KBM-7 (cell line): ENCODE results near the gene SBSN.
A peak's percentile ranks its signal among the peaks of the same experiment; 100 is the strongest.

Source experiments
- DNase-seq: peaks from one replicate; pipeline ENCODE4 v3.0.0-alpha.2; 2015
- in situ Hi-C: fragments of 300-500 bp; cut with MboI; formaldehyde crosslinking; loops from 2 replicates; pipeline ENCODE4 v1.14.3; 2020; ENCODE audit warnings: low sequenced_read_pairs, low pct_unique_long_range_greater_than_20kb, mixed read lengths

SBSN gene

DNA sequence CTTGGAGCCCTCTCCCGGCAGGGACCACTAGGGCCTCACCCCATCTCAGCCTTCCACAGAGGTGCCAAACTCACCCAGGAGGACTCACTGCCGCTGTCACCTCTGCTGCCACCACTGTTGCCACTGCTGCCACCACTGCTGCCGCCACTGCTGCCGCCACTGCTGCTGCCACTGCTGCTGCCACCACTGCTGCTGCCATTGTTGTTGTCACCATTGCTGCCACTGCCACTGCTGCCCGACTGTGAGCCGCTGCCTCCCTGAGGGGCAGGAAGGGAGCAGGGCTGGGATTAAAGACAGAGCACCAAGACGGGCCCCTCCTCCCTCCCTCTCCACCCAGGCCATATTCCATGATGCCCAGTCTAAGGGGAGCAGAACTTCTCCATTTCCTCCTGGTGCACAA lies 16.8 kb downstream of the SBSN start:
- no peak for DNase-seq
- in situ Hi-C loops = no loop called here

DNA sequence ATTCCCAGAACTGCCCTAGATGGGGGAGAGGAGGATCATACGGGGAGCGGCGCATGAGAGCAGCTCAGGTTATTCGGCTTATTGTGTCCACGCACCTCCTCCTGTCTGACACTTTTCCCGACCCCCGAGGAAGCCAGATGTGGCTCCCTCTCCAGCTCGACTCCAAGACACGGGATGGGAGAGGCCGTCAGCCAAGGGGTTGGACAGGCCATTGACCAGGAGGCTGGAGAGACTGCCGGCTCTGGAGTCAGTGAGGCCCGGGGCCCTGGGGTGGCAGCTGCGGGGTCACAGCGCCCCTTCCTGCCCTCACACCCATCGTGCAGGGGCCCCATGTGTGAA lies 17.5 kb downstream of the SBSN start:
- DNase-seq = no peak
- in situ Hi-C loops = no loop called here

DNA sequence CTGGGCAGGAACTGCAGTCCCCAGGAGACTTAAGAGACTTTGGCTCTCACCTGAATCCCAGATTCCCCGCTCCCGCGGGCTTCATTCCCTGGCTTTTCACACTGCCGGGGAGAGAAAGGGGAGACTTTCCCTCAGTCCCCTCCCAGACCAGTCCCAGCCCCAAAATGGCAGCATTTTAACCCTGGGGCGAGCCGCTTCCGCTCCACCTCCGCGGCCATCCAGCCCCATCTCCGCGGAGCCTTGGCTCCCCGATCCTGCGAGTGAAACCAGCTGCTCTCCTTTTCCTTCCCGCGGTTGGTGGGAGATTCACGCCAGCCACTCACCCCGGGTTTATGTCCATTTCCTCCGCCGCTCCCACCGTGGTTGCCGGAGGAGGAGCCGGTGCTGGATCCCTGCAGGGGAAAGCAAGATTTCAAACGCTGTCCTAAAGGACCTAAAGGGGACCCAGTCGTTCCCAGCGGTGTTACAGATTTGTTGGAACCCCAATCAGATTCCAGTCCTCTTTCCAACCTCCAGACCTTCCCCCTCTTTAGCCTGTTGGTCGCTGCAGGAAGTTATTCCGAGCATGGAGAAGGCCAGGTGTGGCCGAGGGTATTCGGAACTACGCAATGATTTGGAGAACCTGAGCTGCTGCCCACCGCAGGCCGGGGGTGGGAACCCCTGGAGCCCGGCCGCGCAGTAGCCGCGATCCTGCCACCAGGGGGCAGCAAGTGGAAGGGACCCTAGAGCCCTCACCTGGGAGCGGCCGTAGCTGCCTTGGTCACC lies 18.1 kb downstream of the SBSN start:
- DNase-seq = peak; percentile 51
- in situ Hi-C loops = no loop called here

DNA sequence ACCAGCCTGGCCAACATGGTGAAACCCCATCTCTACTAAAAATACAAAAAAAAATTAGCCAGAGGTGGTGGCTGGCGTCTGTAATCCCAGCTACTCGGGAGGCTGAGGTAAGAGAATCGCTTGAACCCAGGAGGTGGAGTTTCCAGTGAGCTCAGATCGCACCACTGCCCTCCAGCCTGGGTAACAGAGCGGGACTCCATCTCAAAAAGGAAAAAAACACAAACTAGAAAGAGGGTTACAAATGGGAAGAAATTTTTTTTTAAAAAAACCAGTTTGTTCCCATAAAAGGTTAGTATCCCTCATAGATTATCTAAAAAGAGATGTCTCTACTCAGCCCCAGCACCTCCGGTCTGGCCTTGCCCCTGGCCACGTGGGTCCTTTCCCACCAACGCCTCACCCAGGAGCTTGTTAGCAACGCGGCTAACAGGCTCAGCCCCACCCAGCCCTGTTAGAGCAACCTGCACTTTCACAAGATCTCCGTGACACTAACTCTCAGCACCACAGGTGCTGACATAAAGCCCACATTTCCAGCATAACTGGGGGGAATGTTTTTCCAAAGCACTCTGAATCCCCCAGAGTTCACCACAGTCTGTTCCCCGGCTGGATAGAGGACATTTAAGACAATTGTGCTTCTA lies 19.0 kb downstream of the SBSN start:
- no peak for DNase-seq
- in situ Hi-C loops = no loop called here

DNA sequence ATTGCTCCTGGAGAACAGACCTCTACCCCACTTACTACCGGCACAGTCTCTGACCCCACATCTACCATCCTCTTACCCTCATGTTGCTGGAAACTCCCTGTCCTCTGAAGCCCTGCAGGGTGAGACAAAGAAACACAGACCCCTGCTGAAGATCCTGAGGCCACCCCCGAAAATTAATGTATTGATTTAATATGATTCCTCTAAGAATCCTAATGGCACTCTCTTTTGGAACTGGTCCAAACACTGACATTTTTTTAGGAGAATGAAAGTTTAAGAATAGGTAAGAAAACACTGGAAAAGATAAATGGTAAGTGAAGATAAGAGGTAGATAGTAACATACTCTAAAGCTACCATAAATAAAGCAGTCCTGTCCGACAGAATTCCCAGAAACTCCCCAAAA lies 20.0 kb downstream of the SBSN start:
- in situ Hi-C loops = no loop called here
- no peak for DNase-seq

DNA sequence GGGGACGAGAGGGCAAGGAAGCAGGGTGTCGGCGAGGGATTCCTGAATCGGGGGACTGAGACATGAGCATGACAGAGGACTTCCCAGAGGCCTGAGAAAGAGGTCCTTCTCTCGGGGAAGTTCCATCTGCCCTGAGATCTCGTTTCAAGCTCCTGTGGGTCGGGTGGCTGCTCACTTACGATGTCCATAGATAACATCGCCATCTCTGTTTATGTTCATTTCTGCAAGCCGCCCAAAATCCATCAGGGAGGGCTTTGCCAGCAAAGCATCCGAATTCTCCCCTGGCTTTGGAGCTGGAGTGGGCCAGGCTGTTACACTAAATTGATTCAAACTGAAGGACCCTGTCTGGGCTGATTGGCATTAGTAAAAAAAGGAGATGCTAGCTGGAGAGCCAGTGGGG lies 20.6 kb downstream of the SBSN start:
- no peak for DNase-seq
- in situ Hi-C loops = no loop called here

DNA sequence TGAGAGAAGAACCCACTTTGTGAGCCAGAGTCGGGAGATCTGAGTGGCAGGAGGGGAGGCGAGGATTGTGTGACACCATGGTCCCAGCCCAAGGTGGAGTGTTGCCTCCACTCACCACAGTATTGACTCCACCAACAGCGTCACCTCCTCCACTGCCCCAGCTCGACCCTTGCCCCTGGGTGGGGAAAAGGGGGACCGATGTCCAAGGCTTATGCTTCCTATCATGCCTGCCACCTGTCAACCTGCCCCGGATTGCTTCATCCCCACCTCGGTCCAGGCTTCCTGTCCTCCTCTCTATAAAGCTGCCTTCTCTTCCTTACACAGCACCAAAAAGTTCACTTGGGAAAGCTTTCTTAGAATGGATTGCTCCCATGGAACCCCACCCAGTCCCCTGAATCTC lies 22.1 kb downstream of the SBSN start:
- in situ Hi-C loops = no loop called here
- DNase-seq = no peak

DNA sequence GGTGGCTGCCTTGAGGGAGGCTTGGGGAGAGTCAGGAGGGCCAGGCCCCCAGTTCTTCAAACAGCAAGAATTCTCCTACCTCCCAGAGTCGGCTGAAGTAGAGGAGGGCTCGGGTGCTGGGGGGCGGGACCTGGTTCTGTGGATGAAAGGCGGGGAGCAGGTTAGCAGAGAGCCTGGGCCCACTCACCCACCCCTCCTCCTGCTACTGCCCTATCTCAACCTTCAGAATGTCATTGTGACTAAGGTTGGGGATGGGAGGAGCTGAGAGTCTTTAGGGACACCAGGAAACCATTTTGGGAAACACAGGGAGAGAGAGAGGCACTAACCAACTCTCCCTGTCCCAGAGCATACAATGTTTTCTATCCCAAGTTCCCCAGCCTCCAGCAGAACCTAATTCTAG lies 25.4 kb downstream of the SBSN start:
- DNase-seq = no peak
- in situ Hi-C loops = no loop called here

DNA sequence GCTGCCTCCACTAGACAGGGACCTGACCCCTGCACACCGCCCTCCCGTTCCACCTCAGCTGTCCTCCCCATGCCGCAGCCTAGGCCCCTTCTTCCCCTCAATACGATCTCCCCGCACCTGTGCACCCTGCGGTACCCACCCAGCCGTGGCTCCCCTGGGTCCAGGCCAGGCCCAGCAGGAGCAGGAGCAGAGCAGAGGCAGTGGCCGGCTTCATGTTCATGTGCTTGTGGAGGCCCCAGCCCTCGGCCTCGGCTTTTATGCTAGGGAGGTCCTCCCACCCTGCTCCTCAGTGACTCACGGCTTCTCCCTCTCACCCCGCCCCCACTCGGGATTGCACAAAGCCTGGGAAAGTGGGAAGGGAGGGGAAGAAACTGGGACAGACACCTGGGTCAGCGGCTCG lies 26.4 kb downstream of the SBSN start:
- in situ Hi-C loops = no loop called here
- no peak for DNase-seq

DNA sequence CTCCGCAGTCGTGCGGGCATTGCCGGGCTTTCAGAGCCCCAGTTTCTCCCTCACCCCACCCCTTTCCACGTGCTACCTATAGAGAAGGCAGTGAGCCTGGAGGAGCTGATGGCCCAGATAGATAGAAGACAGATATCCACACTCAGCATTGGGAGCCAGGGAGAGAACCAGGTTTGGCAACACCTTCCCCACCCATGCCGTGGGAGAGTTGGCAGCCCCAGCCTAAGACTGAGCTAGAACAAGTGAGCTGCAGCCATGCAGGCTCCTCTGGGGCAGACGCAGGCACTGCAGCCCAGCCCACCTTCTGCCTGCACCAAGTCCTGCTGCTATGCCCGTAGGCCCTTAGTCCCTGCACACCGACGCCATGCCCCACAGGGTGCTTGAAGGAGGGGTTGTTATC lies 27.5 kb downstream of the SBSN start:
- no peak for DNase-seq
- in situ Hi-C loops = no loop called here

DNA sequence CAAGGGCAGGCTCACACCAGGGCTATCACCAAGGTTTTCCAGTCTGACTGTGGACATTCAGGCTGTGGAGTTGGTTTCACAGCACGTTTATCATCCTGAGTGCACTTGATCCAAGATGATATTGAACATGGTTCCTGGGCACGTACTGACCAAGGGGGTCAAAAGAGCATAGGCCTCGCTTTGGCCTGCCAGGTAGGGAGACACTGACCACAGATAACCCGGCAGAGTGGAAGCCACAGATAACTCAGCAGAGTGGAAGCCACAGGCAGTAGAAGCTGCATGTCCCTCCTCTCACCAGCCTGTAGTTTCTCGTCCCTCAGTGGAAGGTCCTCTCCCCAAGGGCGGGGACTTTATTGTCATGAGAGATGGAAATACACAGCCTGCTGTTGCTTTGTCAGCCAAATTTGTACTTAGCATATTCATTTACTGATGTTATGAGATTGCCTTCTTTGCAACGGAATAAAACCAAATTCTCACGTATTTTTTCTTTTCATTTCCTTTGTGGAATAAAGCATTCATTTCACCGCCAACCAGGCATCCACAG lies 29.1 kb downstream of the SBSN start:
- no peak for DNase-seq
- in situ Hi-C loops = no loop called here

DNA sequence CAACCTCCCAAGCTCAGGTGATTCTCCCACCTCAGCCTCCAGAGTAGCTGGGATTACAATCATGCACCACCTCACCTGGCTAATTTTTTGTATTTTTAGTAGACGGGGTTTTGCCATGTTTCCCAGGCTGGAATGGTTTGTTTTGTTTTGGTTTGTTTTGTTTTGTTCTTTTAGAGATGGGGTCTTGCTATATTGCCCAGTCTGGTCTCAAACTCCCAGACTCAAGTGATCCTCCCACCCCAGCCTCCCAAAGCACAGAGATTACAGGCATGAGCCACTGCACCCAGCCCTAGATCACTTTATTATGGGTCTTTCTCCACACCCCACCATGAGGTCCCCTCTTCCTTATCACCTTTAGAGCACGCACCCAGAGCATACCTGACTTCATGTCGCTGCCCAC lies 29.9 kb downstream of the SBSN start:
- no peak for DNase-seq
- in situ Hi-C loops = no loop called here

DNA sequence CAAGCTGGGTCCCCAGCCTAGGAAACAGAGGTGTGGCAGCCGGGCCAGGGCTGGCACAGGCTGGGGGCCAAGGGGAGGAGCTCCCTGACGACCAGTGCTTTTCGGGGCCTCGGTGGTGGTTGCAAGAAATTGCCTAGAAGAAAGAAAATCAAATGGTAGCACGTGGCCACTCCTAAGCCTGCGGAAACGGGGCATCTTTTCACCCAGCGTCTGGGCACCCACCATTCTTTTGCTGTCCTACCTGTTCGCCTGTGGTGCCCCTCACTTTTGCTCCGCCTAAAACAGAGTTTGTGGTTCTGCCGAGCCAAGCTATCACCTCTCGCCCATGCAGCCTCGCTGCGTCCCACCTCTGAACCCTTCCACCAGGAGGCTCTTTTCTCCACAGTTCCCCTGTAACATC lies 30.7 kb downstream of the SBSN start:
- DNase-seq = no peak
- in situ Hi-C loops = no loop called here

DNA sequence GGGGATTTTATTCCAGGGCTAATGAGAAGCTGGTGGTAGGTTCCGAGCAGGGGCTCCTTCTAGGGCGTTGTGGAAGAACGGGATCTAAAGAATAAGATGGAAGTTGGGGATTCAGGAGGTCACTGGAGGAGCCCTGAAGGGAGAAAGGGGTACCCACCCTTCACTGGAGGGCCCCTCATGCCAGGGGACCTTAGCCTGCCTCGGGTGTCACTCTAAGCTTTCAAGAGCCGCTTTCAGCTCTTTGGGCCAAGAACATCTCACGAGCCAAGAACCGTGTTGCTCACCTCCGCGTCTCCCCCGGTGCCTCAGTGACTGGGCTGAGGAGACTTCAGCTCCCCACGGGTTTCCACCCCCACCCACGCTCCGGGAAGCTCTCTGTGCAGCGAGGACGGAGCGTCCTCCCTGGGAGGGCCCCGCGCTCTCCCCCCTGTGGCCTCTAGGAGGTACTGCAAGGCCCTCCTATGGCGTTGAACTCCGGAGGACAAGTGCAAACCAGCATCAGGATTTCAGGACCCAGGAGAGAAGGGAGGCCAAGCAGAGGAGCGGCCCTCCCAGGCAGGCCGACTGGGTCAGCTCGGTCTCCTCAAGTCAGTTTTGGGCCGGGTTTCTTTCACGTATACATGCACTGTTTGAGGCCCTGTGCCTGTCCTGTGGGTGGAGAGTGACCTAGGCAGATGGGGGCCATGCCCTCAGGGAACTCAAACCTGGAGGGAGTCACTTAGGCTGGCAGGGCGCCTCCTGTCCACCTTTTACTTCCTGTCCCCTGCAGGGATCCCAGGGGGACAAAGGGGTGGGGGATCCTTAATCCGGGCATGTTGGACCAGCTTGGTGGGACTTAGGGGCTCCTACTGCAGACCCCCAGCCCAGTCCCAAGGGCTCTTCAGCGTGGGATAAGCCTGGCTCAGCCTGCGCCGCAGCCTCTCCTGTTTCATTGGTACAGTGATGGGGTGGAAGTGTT lies 32.7 kb downstream of the SBSN start:
- peak; percentile 65 for DNase-seq
- in situ Hi-C loops = no loop called here

DNA sequence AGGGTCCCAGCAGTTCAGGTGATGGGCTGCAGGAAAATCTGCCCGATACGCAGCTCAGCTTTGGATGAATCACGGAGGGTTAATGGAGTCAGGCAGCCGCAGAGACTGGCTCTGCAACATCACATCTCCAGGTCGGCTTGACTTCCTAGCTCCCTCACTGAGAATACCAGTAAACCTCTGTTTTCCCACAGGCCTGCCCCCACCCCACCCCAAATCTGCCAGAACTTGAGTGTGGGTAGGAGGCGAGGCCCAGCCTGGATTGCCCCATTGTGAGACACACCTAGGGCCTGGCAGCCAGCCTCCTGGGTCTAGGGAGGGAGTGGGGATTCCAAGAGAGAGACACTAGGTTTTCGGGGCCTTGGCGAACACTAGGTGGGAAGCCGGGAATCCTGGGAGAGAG lies 34.1 kb downstream of the SBSN start:
- in situ Hi-C loops = no loop called here
- DNase-seq = no peak

DNA sequence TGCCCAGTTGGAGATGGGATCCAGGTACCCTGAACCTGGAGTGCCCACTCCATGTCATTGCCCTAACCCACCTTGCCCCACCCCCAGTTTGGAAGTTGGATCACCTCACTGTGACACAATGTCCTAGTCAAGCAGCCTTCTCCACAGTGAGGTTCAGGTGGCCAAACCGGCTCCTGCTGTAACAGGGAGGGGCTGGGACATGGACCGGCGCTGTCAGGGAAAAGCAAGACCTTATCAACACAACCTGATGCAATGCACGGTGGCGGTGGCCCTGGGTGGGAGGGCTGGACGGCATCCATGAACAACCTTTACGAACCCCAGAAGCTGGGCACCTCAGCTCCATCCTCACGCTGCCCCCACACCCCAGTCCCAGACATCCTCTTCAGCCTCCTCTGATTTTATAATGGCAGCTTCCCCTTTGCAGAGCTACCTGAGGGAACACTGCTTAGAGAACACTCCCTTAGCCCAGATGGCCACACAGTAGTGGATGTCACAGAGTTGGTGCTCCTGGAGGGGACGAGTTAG lies 36.2 kb downstream of the SBSN start:
- in situ Hi-C loops = no loop called here
- DNase-seq = no peak

DNA sequence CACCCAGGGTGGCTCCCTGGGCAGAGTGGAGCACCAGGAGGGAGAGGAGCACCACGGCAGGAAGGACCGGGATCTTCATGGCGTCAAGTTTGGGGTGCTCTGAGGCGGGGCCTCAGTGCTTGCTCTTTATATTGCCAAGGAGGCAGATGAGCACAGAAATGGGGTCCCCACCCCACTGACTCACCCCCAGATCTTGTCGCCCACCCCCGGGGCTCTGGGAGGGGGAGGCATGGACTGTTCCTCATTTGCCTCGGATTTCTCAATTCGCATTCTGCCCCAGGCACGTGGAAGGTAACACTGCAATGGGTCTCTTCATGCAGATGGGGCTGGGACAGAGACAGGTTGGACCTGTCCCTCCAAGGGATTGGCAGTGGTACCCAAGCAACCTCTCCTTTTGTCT lies 37.7 kb downstream of the SBSN start, which contains the start of gene KRTDAP:
Gene KRTDAP, minus strand, starts transcription at position 101 of the 400 bp plus-strand sequence. Its CDS starts 22 bp downstream, at position 79.
- no peak for DNase-seq
- in situ Hi-C loops = no loop called here

DNA sequence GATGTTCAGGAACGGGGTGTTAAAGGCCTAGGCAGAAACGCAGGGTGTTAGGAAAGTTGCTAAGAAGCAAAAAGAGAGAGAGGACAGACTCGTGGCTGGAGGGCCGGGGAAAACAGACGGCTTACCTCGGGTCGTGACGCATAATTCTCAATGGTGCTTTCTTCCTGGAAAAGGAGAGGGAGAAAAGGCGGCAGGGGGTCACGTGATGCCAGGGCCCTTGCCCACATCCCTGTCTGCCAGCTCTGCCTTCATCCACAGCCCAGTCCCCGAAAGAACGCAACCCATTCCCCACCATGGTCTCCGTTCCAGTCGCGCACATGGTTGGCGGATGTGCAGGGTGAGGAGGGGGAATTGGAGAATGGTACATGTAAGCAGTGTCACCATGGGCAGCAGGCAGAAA lies 39.4 kb downstream of the SBSN start:
- in situ Hi-C loops = no loop called here
- DNase-seq = no peak

DNA sequence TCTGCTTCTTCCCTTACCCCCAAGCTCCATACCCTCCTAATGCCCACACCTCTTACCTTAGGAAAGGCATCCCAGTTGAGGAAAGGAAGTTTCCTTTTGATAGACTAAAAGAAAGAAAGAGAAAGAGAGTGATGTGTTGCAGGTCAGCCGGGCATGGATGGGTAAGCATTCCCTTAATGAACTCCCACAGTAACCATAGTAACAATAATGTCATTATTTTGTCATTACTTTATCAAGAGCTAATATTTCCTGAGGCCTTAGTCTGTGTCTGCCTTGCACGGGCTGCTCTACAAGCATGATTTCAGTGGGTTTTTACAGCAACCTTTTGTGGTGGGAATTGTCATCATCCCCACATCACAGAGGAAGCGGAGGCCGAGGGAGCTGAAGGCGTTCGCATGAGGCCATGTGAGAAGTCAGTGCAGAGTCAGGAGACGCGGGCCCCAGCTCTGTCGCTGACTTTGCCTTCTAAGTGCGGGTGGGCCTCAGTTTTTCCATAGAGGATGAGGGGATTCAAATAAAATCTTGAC lies 40.4 kb downstream of the SBSN start:
- in situ Hi-C loops = no loop called here
- no peak for DNase-seq
